Lower lobe of right lung (tissue), 2 donors: ENCODE data around the gene TEX13B. TPM values are rescaled to one million over a fixed set of nuclear protein-coding genes. Genes with fewer than 3 reads are reported as not detected.

ENCODE experiments used
- ATAC-seq, 2 donors: fragments of 200-7000 bp; cut with Tn5 transposase; one replicate each; pipeline ENCODE4 v1.9.1; 2020 to 2022; ENCODE audit warnings: mild to moderate bottlenecking in 2 of 2, moderate library complexity in 2 of 2
- DNase-seq: peaks from one replicate; pipeline ENCODE4 v3.0.0-alpha.2; 2020
- H3K27ac ChIP-seq: fragments of 200-600 bp; one replicate; pipeline ENCODE4 v1.8.0; 2022
- H3K27me3 ChIP-seq: fragments of 200-600 bp; one replicate; pipeline ENCODE4 v1.8.0; 2022; ENCODE audit warnings: low read depth
- H3K36me3 ChIP-seq: fragments of 200-600 bp; one replicate; pipeline ENCODE4 v1.8.0; 2022; ENCODE audit warnings: mild to moderate bottlenecking
- H3K4me1 ChIP-seq: fragments of 200-600 bp; one replicate; pipeline ENCODE4 v1.8.0; 2022
- H3K4me3 ChIP-seq: fragments of 200-600 bp; one replicate; pipeline ENCODE4 v1.8.0; 2022; ENCODE audit warnings: mild to moderate bottlenecking
- H3K9me3 ChIP-seq: fragments of 200-600 bp; one replicate; pipeline ENCODE4 v1.8.0; 2022
- CTCF ChIP-seq: fragments of 200-600 bp; IDR thresholded peaks from one replicate; pipeline ENCODE4 v1.8.0; 2022; ENCODE audit warnings: antibody characterized with exemption, mild to moderate bottlenecking
- intact Hi-C: fragments of 100-400 bp; cut with DNase I; formaldehyde crosslinking; loops from one replicate; pipeline ENCODE4 v1.11.0; 2022
- total RNA-seq: library from RNA; stranded (reverse); fragmentation: NEBNext Ultra II Directional; extraction: Animal tissue kit (Norgen Biotek cat#: 25700); gene quantifications from one replicate; pipeline ENCODE4 v1.2.1, GENCODE V29; 2021
- donor health status: DM: no; HTN: yes; CAD: no; lungs with severe emphysema.

The TEX13B gene
- total RNA-seq, 1 donor from 2014 or later: not detected

- intact Hi-C loops: no loop called here
Measured at GRCh38 chrX:108000751-108001150, 18.6 kb upstream of the TEX13B start.

GRCh38 chrX:107996124-107996523, 14.0 kb upstream of the TEX13B start:
- Histone ChIP-seq H3K9me3 (no peaks in the 10 kb centered on the region), H3K27ac (no peak overlapping the region), H3K4me3 (no peak overlapping the region), H3K27me3 (no peaks in the 10 kb centered on the region), H3K36me3 (no peaks in the 10 kb centered on the region), H3K4me1 (no peaks in the 10 kb centered on the region)
- DNase-seq (no peak), ATAC-seq (no peak)
- intact Hi-C loops: no loop called here
- no peak for TF ChIP-seq CTCF

More at GRCh38 chrX:108000751-108001150, 18.6 kb upstream of the TEX13B start:
- TF ChIP-seq CTCF: no peak
- Histone ChIP-seq H3K36me3 (no peaks in the 10 kb centered on the region), H3K4me1 (no peaks in the 10 kb centered on the region), H3K4me3 (no peak overlapping the region), H3K27me3 (no peaks in the 10 kb centered on the region), H3K27ac (no peak overlapping the region), H3K9me3 (no peaks in the 10 kb centered on the region)
- DNase-seq (no peak), ATAC-seq (no peak)

GRCh38 chrX:107985033-107985432, 2.9 kb upstream of the TEX13B start:
- ATAC-seq: no peak

GRCh38 chrX:107979534-107979933, 2.6 kb downstream of the TEX13B start:
- Histone ChIP-seq H3K27me3 (no peaks in the 10 kb centered on the region), H3K4me1 (no peaks in the 10 kb centered on the region), H3K4me3 (no peak overlapping the region), H3K36me3 (no peaks in the 10 kb centered on the region), H3K27ac (no peak overlapping the region), H3K9me3 (no peaks in the 10 kb centered on the region)
- no peak for ATAC-seq
- no peak for DNase-seq
- no peak for TF ChIP-seq CTCF
- intact Hi-C loops: no loop called here

More at GRCh38 chrX:107985033-107985432, 2.9 kb upstream of the TEX13B start:
- TF ChIP-seq CTCF: no peak
- intact Hi-C loops: no loop called here
- H3K27ac ChIP-seq: no peak overlapping the region
- no peaks in the 10 kb centered on the region for H3K4me1 ChIP-seq
- no peak overlapping the region for H3K4me3 ChIP-seq
- H3K27me3 ChIP-seq: no peaks in the 10 kb centered on the region
- DNase-seq: no peak
- H3K36me3 ChIP-seq: no peaks in the 10 kb centered on the region
- no peaks in the 10 kb centered on the region for H3K9me3 ChIP-seq

GRCh38 chrX:107978707-107979307, 3.4 kb downstream of the TEX13B start:
- ATAC-seq (no peak), DNase-seq (no peak)
- no peaks in the 10 kb centered on the region for H3K36me3 ChIP-seq
- no peaks in the 10 kb centered on the region for H3K27me3 ChIP-seq
- TF ChIP-seq CTCF: peak; percentile 21
- no peak overlapping the region for H3K27ac ChIP-seq
- intact Hi-C loops: no loop called here
- H3K4me1 ChIP-seq: no peaks in the 10 kb centered on the region
- no peaks in the 10 kb centered on the region for H3K9me3 ChIP-seq
- no peak overlapping the region for H3K4me3 ChIP-seq
